Kidney (tissue), 14 donors: ENCODE data around the gene PAFAH1B1. TPM values are rescaled to one million over a fixed set of nuclear protein-coding genes. Genes with fewer than 3 reads are reported as not detected.
"Not testable (repeated sequence)": the region's sequence is repeated elsewhere in the genome, so short reads cannot be mapped to it uniquely, and the experiment has no call there.

ENCODE experiments used
- DNase-seq, 5 donors: peaks; one replicate each; pipeline ENCODE4 v3.0.0-alpha.2; 2013 to 2020
- FAIRE-seq: peaks from 2 replicates; lab custom pipeline; 2012; peaks lifted over from hg19 to GRCh38; lab: Jason Lieb, UNC
- H3K27ac ChIP-seq, 2 donors: one replicate each; pipeline ENCODE4 v1.7.0; 2013; ENCODE audit warnings: low read depth in 2 of 2, low read length in 2 of 2, inconsistent platforms in 1 of 2
- H3K27me3 ChIP-seq: one replicate; pipeline ENCODE4 v1.7.1; 2013; ENCODE audit warnings: low read length, inconsistent platforms; ENCODE audit not compliant: control insufficient read depth, insufficient read depth
- H3K36me3 ChIP-seq, 3 donors: one replicate each; pipeline versions ENCODE4 v1.7.0 to v1.7.1; 2013; ENCODE audit warnings: low read length in 3 of 3, control low read depth in 1 of 3, inconsistent platforms in 1 of 3; ENCODE audit not compliant: insufficient read depth in 3 of 3, control insufficient read depth in 2 of 3
- H3K4me1 ChIP-seq, 3 donors: one replicate each; pipeline versions ENCODE4 v1.7.0 to v1.7.1; 2013; ENCODE audit warnings: low read length in 3 of 3, inconsistent platforms in 1 of 3, low read depth in 1 of 3; ENCODE audit not compliant: control insufficient read depth in 2 of 3, insufficient read depth in 2 of 3
- H3K4me3 ChIP-seq, 3 donors: one replicate each; pipeline versions ENCODE4 v1.7.0 to v1.8.1; 2013; ENCODE audit warnings: low read length in 3 of 3, control low read depth in 1 of 3, inconsistent platforms in 1 of 3
- H3K9ac ChIP-seq, 3 donors: one replicate each; pipeline versions ENCODE4 v1.7.0 to v1.7.1; 2013; ENCODE audit warnings: low read length in 3 of 3, control low read depth in 1 of 3, inconsistent platforms in 1 of 3
- H3K9me3 ChIP-seq, 3 donors: one replicate each; pipeline versions ENCODE4 v1.7.0 to v1.7.1; 2013; ENCODE audit warnings: low read length in 3 of 3, control low read depth in 1 of 3, inconsistent platforms in 1 of 3; ENCODE audit not compliant: control insufficient read depth in 2 of 3, insufficient read depth in 1 of 3
- CTCF ChIP-seq: IDR thresholded peaks from 3 replicates; pipeline ENCODE4 v1.5.1; 2012; ENCODE audit warnings: mild to moderate bottlenecking, moderate library complexity, borderline replicate concordance; ENCODE audit not compliant: insufficient read depth; ENCODE audit errors: extremely low read depth
- intact Hi-C: fragments of 100-400 bp; cut with DNase I; formaldehyde crosslinking; loops from one replicate; pipeline ENCODE4 v1.11.1; 2022
- polyA plus RNA-seq: library from polyadenylated mRNA; stranded (reverse); fragments of 350-450 nt; fragmentation: Illumina TruSeq; extraction: RNeasy Lipid Tissue Mini Kit (QIAGEN cat#74804); gene quantifications from one replicate; pipeline ENCODE4 v1.2.3, GENCODE V29; 2014; ENCODE audit warnings: low read depth, low replicate concordance; ENCODE audit not compliant: insufficient read depth
- total RNA-seq: library from RNA; stranded (reverse); fragmentation: NEBNext Ultra II Directional; extraction: Animal tissue kit (Norgen Biotek cat#: 25700); gene quantifications from one replicate; pipeline ENCODE4 v1.2.1, GENCODE V29; 2021
- donor health status: control.
- donor health status: control.
- donor health status: control.
- donor health status: control.
- donor health status: control.
- donor health status: DM: yes; HTN: yes; CAD: no.
- donor health status: Normal renal cell carcinoma (clear cell type).

Gene PAFAH1B1
- total and polyA plus RNA-seq, 2 donors from 2014 or later = 46.7 to 125 TPM

GRCh38 chr17:2613089-2613808 lies 19.8 kb downstream of the PAFAH1B1 start:
- no peak overlapping the region for H3K9ac ChIP-seq
- intact Hi-C loops = no loop called here
- H3K27ac ChIP-seq = no peak overlapping the region
- peaks cover 0 to 5% (median 0%) of the 10 kb centered on the region in 3 donors for H3K4me1 ChIP-seq
- no peak for DNase-seq
- FAIRE-seq = no peak
- TF ChIP-seq CTCF = no peak
- H3K9me3 ChIP-seq = no peaks in the 10 kb centered on the region
- no peak overlapping the region for H3K4me3 ChIP-seq
- H3K27me3 ChIP-seq = no peaks in the 10 kb centered on the region
- H3K36me3 ChIP-seq = peaks cover 0 to 3% (median 0%) of the 10 kb centered on the region in 3 donors

GRCh38 chr17:2615882-2616281 lies 22.4 kb downstream of the PAFAH1B1 start:
- H3K4me1 ChIP-seq = peaks cover 0 to under 1% (median 0%) of the 10 kb centered on the region in 3 donors
- no peak overlapping the region for H3K27ac ChIP-seq
- no peak for DNase-seq
- intact Hi-C loops = no loop called here
- H3K9me3 ChIP-seq = no peaks in the 10 kb centered on the region
- no peak overlapping the region for H3K4me3 ChIP-seq
- no peak overlapping the region for H3K9ac ChIP-seq
- FAIRE-seq = no peak
- peaks cover 0 to 3% (median 0%) of the 10 kb centered on the region in 3 donors for H3K36me3 ChIP-seq
- no peak for TF ChIP-seq CTCF
- no peaks in the 10 kb centered on the region for H3K27me3 ChIP-seq

- DNase-seq (no peak), FAIRE-seq (no peak)
- Histone ChIP-seq H3K27me3 (no peaks in the 10 kb centered on the region), H3K4me3 (no peak overlapping the region), H3K9me3 (no peaks in the 10 kb centered on the region), H3K9ac (no peak overlapping the region), H3K27ac (no peak overlapping the region), H3K36me3 (no peaks in the 10 kb centered on the region), H3K4me1 (peaks cover 0 to 10% (median 8%) of the 10 kb centered on the region in 3 donors)
- intact Hi-C loops = no loop called here
- TF ChIP-seq CTCF = no peak
These were observed 27.8 kb downstream of the PAFAH1B1 start for GRCh38 chr17:2621241-2621640.

GRCh38 chr17:2621951-2622405 lies 28.5 kb downstream of the PAFAH1B1 start:
- FAIRE-seq, DNase-seq, intact Hi-C loops: not testable (repeated sequence)

GRCh38 chr17:2622721-2623301 lies 29.4 kb downstream of the PAFAH1B1 start:
- H3K27ac ChIP-seq, FAIRE-seq, H3K4me3 ChIP-seq, H3K9me3 ChIP-seq, H3K9ac ChIP-seq, DNase-seq, H3K27me3 ChIP-seq, H3K36me3 ChIP-seq, intact Hi-C loops: not testable (repeated sequence)
- H3K4me1 ChIP-seq = peaks cover 0 to 10% (median 8%) of the 10 kb centered on the region in 3 donors

More at GRCh38 chr17:2621951-2622405, 28.5 kb downstream of the PAFAH1B1 start:
- not testable (repeated sequence) for H3K9me3 ChIP-seq, H3K27ac ChIP-seq, H3K36me3 ChIP-seq, H3K27me3 ChIP-seq, H3K4me3 ChIP-seq, H3K9ac ChIP-seq
- peaks cover 0 to 10% (median 8%) of the 10 kb centered on the region in 3 donors for H3K4me1 ChIP-seq
